ENCODE data around the gene DMGDH. TPM values are rescaled to one million over a fixed set of nuclear protein-coding genes. Genes with fewer than 3 reads are reported as not detected.
A peak's percentile ranks its signal among the peaks of the same experiment; 100 is the strongest.

The DMGDH gene
- total RNA-seq, 2 experiments from 2014 or later: 0.67 TPM; not detected in 1

GRCh38 chr5:79020861-79021561, 48.5 kb downstream of the DMGDH start:
- Mint-ChIP-seq H3K27me3 (peaks cover 72% of the 10 kb centered on the region), H3K4me3 (no peak overlapping the region), H3K4me1 (peaks cover 9% of the 10 kb centered on the region), H3K27ac (no peak overlapping the region), H3K36me3 (no peaks in the 10 kb centered on the region), H3K9me3 (no peaks in the 10 kb centered on the region)
- DNase-seq (no peak), ATAC-seq (ENCODE audit: low read depth) (no peak)
- POLR2A ChIA-PET: interaction anchor here (1.1 kb wide), 1 partner anchor 35 kb away, joined by 6 read pairs; the partner anchor contains the start of gene ARSB

DNA sequence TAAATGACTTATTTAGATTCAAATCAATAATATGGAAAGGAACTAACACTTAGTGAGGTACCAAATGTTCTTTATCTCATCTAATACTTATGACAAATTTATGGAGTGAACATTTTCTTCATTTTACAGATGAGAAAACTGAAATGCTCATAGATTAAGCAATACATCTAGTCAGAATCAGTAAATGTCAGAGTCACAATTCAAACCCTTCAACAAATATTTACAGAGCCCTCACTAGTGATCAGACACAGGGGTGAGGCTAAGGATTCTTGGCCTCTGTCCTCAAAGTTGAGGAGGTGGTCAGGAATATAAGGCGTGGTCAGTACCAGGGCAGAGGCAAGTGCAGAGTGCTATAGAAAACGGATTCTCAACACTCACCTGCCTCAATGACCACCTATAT, 54.8 kb downstream of the DMGDH start:
- no peak for ATAC-seq (ENCODE audit: low read depth)

GRCh38 chr5:79011869-79012268, 57.6 kb downstream of the DMGDH start:
- H3K36me3 Mint-ChIP-seq: peaks cover 2% of the 10 kb centered on the region
- DNase-seq (no peak), ATAC-seq (ENCODE audit: low read depth) (no peak)
- peaks cover 46% of the 10 kb centered on the region for H3K27me3 Mint-ChIP-seq
- H3K9me3 Mint-ChIP-seq: peaks cover 12% of the 10 kb centered on the region
- H3K4me3 Mint-ChIP-seq: no peak overlapping the region
- POLR2A ChIA-PET: no interaction called here
- peaks cover 1% of the 10 kb centered on the region for H3K4me1 Mint-ChIP-seq
- H3K27ac Mint-ChIP-seq: no peak overlapping the region

More for the DNA sequence above, 54.8 kb downstream of the DMGDH start:
- POLR2A ChIA-PET: no interaction called here
- H3K4me1 Mint-ChIP-seq: peaks cover 1% of the 10 kb centered on the region
- H3K4me3 Mint-ChIP-seq: no peak overlapping the region
- H3K9me3 Mint-ChIP-seq: peaks cover 12% of the 10 kb centered on the region
- no peak for DNase-seq
- peaks cover 63% of the 10 kb centered on the region for H3K27me3 Mint-ChIP-seq
- no peak overlapping the region for H3K27ac Mint-ChIP-seq
- peaks cover 2% of the 10 kb centered on the region for H3K36me3 Mint-ChIP-seq

GRCh38 chr5:79011219-79011836, 58.1 kb downstream of the DMGDH start:
- ATAC-seq (ENCODE audit: low read depth) (no peak), DNase-seq (no peak)
- Mint-ChIP-seq H3K4me1 (peaks cover 1% of the 10 kb centered on the region), H3K36me3 (peaks cover 2% of the 10 kb centered on the region), H3K4me3 (no peak overlapping the region), H3K27me3 (peaks cover 41% of the 10 kb centered on the region), H3K27ac (no peak overlapping the region), H3K9me3 (peaks cover 12% of the 10 kb centered on the region)
- POLR2A ChIA-PET: no interaction called here

DNA sequence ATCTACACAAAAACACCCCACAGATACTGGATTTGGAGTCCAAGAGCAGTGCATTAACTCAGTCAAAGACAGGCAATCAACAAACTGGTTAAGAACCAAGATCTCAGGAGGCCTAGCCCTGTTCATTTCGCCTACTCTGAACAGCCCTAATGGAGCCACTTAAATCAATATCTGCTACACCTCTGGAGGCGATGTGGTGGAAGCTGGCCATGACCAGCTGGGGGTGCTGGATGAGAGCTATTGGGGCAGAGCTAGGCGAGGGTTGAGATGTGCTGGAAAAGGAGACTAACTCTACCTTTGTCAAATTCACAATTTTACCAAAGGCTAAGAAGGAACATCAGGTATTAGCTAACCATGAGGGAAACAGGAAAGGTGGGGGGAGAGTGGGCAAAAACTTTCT, 61.1 kb downstream of the DMGDH start:
- Mint-ChIP-seq H3K4me3 (no peak overlapping the region), H3K36me3 (peaks cover 2% of the 10 kb centered on the region), H3K27ac (no peak overlapping the region), H3K9me3 (peaks cover 6% of the 10 kb centered on the region), H3K27me3 (peaks cover 29% of the 10 kb centered on the region), H3K4me1 (peaks cover 1% of the 10 kb centered on the region)
- DNase-seq (no peak), ATAC-seq (ENCODE audit: low read depth) (no peak)
- POLR2A ChIA-PET: no interaction called here

DNA sequence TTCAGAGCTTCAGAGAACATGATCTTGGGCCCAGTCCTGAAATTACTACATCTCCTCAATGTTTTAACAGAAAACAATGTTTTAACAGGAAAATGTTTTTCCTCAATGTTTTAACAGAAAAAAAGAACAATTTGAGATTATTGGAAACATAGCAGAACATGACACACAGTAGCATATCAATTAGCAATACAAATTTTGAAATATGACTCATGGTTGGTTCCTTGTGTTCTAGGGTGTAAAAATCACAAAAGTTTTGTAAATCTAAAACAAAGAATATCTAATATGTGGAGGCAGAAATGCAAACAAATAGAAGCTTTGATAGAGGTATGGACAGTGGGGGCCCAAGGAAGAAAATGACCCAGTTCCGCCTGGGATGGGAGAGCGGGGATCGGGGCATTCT, 61.6 kb downstream of the DMGDH start:
- no peak for DNase-seq
- Mint-ChIP-seq H3K9me3 (peaks cover under 1% of the 10 kb centered on the region), H3K27ac (no peak overlapping the region), H3K4me1 (peaks cover 1% of the 10 kb centered on the region), H3K36me3 (peaks cover under 1% of the 10 kb centered on the region), H3K4me3 (no peak overlapping the region), H3K27me3 (peaks cover 27% of the 10 kb centered on the region)
- no peak for ATAC-seq (ENCODE audit: low read depth)
- POLR2A ChIA-PET: no interaction called here

GRCh38 chr5:79005936-79006631, 63.4 kb downstream of the DMGDH start:
- H3K36me3 Mint-ChIP-seq: no peaks in the 10 kb centered on the region
- H3K4me3 Mint-ChIP-seq: no peak overlapping the region
- H3K9me3 Mint-ChIP-seq: no peaks in the 10 kb centered on the region
- H3K4me1 Mint-ChIP-seq: peaks cover 2% of the 10 kb centered on the region
- no peak for DNase-seq
- POLR2A ChIA-PET: no interaction called here
- peaks cover 33% of the 10 kb centered on the region for H3K27me3 Mint-ChIP-seq
- no peak for ATAC-seq (ENCODE audit: low read depth)
- H3K27ac Mint-ChIP-seq: no peak overlapping the region

GRCh38 chr5:79005151-79005550, 64.3 kb downstream of the DMGDH start:
- H3K27me3 Mint-ChIP-seq: peaks cover 34% of the 10 kb centered on the region
- POLR2A ChIA-PET: no interaction called here
- H3K27ac Mint-ChIP-seq: no peak overlapping the region
- H3K4me3 Mint-ChIP-seq: no peak overlapping the region
- no peaks in the 10 kb centered on the region for H3K36me3 Mint-ChIP-seq
- no peaks in the 10 kb centered on the region for H3K9me3 Mint-ChIP-seq
- H3K4me1 Mint-ChIP-seq: peaks cover 2% of the 10 kb centered on the region
- ATAC-seq (ENCODE audit: low read depth): no peak
- DNase-seq: no peak

DNA sequence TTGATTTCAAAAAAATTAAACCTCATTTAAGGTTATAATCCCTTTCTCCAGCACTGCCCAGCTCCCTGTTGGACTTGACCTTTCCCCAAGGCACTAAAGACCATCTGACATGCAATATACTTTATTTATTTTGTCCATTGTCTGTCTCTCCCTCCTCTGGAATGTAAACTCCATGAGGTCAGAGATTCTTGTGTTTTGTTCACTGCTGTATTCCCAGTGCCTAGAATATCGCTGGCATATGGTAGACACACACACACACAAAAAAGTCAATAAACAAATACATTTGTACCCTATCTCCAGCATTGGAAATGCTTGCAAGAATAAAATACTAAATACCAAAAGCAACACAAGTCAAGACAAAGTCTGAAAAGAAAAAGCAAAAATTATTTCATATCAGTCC, 67.1 kb downstream of the DMGDH start:
- H3K36me3 Mint-ChIP-seq: no peaks in the 10 kb centered on the region
- ATAC-seq (ENCODE audit: low read depth) (no peak), DNase-seq (no peak)
- no peak overlapping the region for H3K4me3 Mint-ChIP-seq
- H3K27me3 Mint-ChIP-seq: peaks cover 30% of the 10 kb centered on the region
- peaks cover 2% of the 10 kb centered on the region for H3K4me1 Mint-ChIP-seq
- POLR2A ChIA-PET: no interaction called here
- no peaks in the 10 kb centered on the region for H3K9me3 Mint-ChIP-seq
- no peak overlapping the region for H3K27ac Mint-ChIP-seq

DNA sequence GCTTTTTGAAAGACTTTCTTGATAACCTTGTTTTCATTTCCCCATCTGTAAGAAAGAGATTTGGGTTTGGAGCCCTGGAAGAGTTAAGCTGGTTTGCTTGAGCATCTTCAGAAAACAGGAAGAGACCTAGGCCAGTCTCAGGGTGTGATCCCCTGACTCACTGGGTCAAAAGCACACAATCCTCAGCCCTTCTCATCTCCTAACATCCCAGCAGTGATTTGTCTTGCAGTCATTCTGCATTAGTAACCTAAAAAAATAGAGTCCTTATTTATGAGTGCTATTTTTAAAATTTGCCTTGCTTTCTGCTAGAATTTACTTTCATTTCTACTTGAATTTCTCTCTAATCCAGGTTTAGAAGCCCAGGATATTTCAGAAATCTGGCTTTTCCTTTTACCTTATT, 68.0 kb downstream of the DMGDH start:
- no peaks in the 10 kb centered on the region for H3K36me3 Mint-ChIP-seq
- H3K4me3 Mint-ChIP-seq: no peak overlapping the region
- no peak for ATAC-seq (ENCODE audit: low read depth)
- peaks cover 34% of the 10 kb centered on the region for H3K27me3 Mint-ChIP-seq
- H3K27ac Mint-ChIP-seq: no peak overlapping the region
- no peaks in the 10 kb centered on the region for H3K9me3 Mint-ChIP-seq
- POLR2A ChIA-PET: no interaction called here
- no peak for DNase-seq
- peaks cover 2% of the 10 kb centered on the region for H3K4me1 Mint-ChIP-seq

- Mint-ChIP-seq H3K4me3 (no peak overlapping the region), H3K27ac (no peak overlapping the region), H3K27me3 (peaks cover 19% of the 10 kb centered on the region), H3K9me3 (peaks cover 2% of the 10 kb centered on the region), H3K4me1 (peaks cover 16% of the 10 kb centered on the region), H3K36me3 (peaks cover 4% of the 10 kb centered on the region)
- no peak for ATAC-seq (ENCODE audit: low read depth)
- DNase-seq: no peak
- POLR2A ChIA-PET: no interaction called here
These were observed 72.4 kb downstream of the DMGDH start for GRCh38 chr5:78997090-78997489.

DNA sequence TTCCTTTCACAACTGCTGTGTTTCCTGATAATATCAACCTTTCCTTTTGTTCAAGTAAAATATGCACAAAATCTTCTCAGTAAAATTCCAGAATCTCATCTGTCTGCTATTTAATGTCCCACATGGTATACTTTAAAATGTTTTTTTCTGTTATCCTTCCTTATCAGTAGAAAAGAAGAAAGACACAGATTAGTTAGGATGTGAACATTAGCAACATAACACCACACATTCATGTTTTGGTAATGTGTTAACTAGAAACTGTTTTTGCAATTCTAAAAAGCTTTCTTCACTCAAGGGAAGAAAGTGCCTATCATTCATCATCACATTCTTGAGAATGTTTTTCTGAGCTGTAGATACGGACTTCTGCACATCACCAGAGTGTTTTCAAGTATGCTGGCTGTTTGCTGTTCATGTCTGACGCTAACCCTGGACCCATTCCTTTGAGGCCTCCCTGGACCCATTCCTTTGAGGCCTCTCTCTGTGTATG, 73.9 kb downstream of the DMGDH start:
- POLR2A ChIA-PET: interaction anchor here (0.5 to 3.0 kb wide), 2 partner anchors 10 to 14 kb away, joined by 4 to 14 read pairs; partner anchors contain the start of gene ARSB
- Mint-ChIP-seq H3K27me3 (peaks cover 17% of the 10 kb centered on the region), H3K36me3 (peaks cover 4% of the 10 kb centered on the region), H3K27ac (no peak overlapping the region), H3K9me3 (peaks cover 2% of the 10 kb centered on the region), H3K4me3 (no peak overlapping the region), H3K4me1 (peaks cover 14% of the 10 kb centered on the region)
- DNase-seq: no peak
- ATAC-seq (ENCODE audit: low read depth): no peak

- Mint-ChIP-seq H3K4me3 (peak overlapping the region; percentile 52), H3K4me1 (peaks cover 14% of the 10 kb centered on the region), H3K9me3 (peaks cover 2% of the 10 kb centered on the region), H3K27me3 (peaks cover 9% of the 10 kb centered on the region), H3K36me3 (peaks cover 4% of the 10 kb centered on the region), H3K27ac (no peak overlapping the region)
- ATAC-seq (ENCODE audit: low read depth) (peak; percentile 81), DNase-seq (no peak)
- POLR2A ChIA-PET: interaction anchor here (3.0 kb wide), 1 partner anchor 8 kb away, joined by 14 read pairs; the partner anchor contains the start of gene ARSB
These were observed 76.3 kb downstream of the DMGDH start for GRCh38 chr5:78993165-78993564.

All from activated naive CD8-positive, alpha-beta T cell treated with anti-CD3 and anti-CD28 coated beads, Interleukin-2, amount 10 ng/mL, durations not matched to agents 7 days and 5 days (primary cell).